ENCODE data around the gene RSRP1. TPM values are rescaled to one million over a fixed set of nuclear protein-coding genes. Genes with fewer than 3 reads are reported as not detected.

RSRP1 gene
- total and polyA plus RNA-seq, 2 of the 13 experiments (the other 11 are each of a cell fraction or from before 2014, with no cell fraction given): 43.9 to 52.8 TPM

DNA sequence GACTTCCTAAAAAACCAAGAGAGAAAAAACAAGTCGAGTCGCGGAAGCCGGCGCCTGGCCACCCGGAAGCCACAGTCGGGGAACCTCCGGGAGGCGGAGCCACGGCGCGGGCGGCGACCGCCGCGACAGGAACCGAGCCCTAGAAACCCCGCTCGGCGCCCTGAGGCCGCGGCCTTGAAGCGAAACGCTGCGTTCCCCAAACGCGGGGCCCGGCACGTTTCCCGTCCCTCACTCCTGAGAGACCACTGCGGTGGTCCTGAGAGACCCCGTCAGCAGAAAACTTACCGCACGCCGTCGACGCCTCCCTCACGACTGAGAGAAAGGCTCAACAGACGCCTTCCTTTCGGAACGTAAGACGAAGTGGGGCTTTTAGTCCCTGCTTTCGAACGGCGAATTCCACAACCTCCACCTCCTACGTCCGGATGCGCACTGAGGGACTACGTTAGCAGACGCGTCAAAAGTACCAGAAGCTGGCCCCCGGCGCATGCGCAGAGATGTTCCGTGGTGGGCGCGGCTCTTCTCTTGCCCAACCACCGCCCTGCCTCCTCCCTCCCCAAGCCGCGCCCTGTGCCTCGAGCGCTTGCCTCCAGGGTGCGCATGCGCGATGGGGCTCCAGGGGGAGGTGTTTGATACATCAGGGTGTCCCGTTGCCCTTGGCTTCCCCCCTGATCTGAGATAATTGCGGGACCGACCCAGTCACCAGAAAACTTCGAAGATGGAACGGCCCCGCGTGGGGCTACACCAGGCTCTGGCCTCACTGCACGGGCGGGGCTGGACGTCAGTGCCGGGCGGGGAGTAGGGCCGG, at the start of gene RSRP1 (continued):
- TF ChIP-seq, protein P1, sequence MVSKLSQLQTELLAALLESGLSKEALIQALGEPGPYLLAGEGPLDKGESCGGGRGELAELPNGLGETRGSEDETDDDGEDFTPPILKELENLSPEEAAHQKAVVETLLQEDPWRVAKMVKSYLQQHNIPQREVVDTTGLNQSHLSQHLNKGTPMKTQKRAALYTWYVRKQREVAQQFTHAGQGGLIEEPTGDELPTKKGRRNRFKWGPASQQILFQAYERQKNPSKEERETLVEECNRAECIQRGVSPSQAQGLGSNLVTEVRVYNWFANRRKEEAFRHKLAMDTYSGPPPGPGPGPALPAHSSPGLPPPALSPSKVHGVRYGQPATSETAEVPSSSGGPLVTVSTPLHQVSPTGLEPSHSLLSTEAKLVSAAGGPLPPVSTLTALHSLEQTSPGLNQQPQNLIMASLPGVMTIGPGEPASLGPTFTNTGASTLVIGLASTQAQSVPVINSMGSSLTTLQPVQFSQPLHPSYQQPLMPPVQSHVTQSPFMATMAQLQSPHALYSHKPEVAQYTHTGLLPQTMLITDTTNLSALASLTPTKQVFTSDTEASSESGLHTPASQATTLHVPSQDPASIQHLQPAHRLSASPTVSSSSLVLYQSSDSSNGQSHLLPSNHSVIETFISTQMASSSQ (IDR thresholded peaks at IDR 0.05; ENCODE audit: low read depth): no peak
- TF ChIP-seq, protein P1 (CRISPR knock-in tag; IDR thresholded peaks at IDR 0.05; ENCODE audit: borderline replicate concordance): peak; percentile 21; the same call in 1 of the 2 replicates
- TF ChIP-seq, protein P2, sequence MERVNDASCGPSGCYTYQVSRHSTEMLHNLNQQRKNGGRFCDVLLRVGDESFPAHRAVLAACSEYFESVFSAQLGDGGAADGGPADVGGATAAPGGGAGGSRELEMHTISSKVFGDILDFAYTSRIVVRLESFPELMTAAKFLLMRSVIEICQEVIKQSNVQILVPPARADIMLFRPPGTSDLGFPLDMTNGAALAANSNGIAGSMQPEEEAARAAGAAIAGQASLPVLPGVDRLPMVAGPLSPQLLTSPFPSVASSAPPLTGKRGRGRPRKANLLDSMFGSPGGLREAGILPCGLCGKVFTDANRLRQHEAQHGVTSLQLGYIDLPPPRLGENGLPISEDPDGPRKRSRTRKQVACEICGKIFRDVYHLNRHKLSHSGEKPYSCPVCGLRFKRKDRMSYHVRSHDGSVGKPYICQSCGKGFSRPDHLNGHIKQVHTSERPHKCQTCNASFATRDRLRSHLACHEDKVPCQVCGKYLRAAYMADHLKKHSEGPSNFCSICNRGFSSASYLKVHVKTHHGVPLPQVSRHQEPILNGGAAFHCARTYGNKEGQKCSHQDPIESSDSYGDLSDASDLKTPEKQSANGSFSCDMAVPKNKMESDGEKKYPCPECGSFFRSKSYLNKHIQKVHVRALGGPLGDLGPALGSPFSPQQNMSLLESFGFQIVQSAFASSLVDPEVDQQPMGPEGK (CRISPR knock-in tag; IDR thresholded peaks at IDR 0.05): peak; percentile 57; the same call in 1 of the 2 replicates
- TF ChIP-seq MED1 (CRISPR knock-in tag; IDR thresholded peaks at IDR 0.05) (peak; percentile 53; the same call in 1 of the 2 replicates), ISL2 (CRISPR knock-in tag; IDR thresholded peaks at IDR 0.05) (peak; percentile 75), YEATS2 (CRISPR knock-in tag; IDR thresholded peaks at IDR 0.05; ENCODE audit: borderline replicate concordance) (peak; percentile 82), SRSF1 (optimal IDR thresholded peaks at IDR 0.05; ENCODE audit: low read depth, low read length) (peak; percentile 99), ZNF891 (CRISPR knock-in tag; IDR thresholded peaks at IDR 0.05) (peak; percentile 82), KDM3A (CRISPR knock-in tag; IDR thresholded peaks at IDR 0.05; ENCODE audit: low read depth) (peak; percentile 83; the same call in 1 of the 2 replicates), GABPB1 (CRISPR knock-in tag; IDR thresholded peaks at IDR 0.05) (peak; percentile 83), ZFP62 (CRISPR knock-in tag; IDR thresholded peaks at IDR 0.05) (no peak), MAF1 (CRISPR knock-in tag; IDR thresholded peaks at IDR 0.05; ENCODE audit: borderline replicate concordance) (peak; percentile 86; the same call in 1 of the 2 replicates)
- TF ChIP-seq, protein P3, sequence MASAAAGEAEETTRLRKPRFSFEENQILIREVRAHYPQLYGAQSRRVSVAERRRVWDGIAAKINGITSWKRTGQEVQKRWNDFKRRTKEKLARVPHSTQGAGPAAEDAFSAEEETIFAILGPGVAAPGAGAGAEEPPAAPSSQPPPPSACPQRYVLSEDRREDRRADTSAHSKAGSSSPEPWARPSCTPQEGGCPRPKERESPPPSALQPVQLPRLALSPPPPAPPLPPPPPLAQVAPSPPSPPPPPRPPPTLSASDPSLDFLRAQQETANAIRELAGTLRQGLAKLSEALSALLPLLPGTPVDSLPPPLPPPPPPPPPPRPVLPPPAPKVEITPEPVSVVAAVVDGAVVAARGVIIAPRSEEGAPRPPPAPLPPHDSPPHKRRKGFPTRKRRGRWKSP (CRISPR knock-in tag; IDR thresholded peaks at IDR 0.05): peak; percentile 89
- TF ChIP-seq, protein P4, sequence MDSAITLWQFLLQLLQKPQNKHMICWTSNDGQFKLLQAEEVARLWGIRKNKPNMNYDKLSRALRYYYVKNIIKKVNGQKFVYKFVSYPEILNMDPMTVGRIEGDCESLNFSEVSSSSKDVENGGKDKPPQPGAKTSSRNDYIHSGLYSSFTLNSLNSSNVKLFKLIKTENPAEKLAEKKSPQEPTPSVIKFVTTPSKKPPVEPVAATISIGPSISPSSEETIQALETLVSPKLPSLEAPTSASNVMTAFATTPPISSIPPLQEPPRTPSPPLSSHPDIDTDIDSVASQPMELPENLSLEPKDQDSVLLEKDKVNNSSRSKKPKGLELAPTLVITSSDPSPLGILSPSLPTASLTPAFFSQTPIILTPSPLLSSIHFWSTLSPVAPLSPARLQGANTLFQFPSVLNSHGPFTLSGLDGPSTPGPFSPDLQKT (CRISPR knock-in tag; IDR thresholded peaks at IDR 0.05; ENCODE audit: borderline replicate concordance): no peak
- TF ChIP-seq, protein P5, sequence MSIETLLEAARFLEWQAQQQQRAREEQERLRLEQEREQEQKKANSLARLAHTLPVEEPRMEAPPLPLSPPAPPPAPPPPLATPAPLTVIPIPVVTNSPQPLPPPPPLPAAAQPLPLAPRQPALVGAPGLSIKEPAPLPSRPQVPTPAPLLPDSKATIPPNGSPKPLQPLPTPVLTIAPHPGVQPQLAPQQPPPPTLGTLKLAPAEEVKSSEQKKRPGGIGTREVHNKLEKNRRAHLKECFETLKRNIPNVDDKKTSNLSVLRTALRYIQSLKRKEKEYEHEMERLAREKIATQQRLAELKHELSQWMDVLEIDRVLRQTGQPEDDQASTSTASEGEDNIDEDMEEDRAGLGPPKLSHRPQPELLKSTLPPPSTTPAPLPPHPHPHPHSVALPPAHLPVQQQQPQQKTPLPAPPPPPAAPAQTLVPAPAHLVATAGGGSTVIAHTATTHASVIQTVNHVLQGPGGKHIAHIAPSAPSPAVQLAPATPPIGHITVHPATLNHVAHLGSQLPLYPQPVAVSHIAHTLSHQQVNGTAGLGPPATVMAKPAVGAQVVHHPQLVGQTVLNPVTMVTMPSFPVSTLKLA (IDR thresholded peaks at IDR 0.05): peak; percentile 70
- TF ChIP-seq, protein P6, sequence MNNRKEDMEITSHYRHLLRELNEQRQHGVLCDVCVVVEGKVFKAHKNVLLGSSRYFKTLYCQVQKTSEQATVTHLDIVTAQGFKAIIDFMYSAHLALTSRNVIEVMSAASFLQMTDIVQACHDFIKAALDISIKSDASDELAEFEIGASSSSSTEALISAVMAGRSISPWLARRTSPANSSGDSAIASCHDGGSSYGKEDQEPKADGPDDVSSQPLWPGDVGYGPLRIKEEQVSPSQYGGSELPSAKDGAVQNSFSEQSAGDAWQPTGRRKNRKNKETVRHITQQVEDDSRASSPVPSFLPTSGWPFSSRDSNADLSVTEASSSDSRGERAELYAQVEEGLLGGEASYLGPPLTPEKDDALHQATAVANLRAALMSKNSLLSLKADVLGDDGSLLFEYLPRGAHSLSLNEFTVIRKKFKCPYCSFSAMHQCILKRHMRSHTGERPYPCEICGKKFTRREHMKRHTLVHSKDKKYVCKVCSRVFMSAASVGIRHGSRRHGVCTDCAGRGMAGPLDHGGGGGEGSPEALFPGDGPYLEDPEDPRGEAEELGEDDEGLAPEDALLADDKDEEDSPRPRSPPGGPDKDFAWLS (CRISPR knock-in tag; IDR thresholded peaks at IDR 0.05; ENCODE audit: borderline replicate concordance): no peak
